Epithelial cell of prostate (primary cell): ENCODE data around the gene FNBP1.
A peak's percentile ranks its signal among the peaks of the same experiment; 100 is the strongest.
"Not testable (repeated sequence)": the region's sequence is repeated elsewhere in the genome, so short reads cannot be mapped to it uniquely, and the experiment has no call there.

Experiments
- DNase-seq: peaks from one replicate; pipeline ENCODE4 v3.0.0-alpha.2; 2011; ENCODE audit warnings: low read depth, low spot score
- H3K27ac ChIP-seq: fragments of 450-650 bp; 2 replicates; pipeline ENCODE4 v1.5.1; 2017; ENCODE audit warnings: mild to moderate bottlenecking

Gene FNBP1

DNA sequence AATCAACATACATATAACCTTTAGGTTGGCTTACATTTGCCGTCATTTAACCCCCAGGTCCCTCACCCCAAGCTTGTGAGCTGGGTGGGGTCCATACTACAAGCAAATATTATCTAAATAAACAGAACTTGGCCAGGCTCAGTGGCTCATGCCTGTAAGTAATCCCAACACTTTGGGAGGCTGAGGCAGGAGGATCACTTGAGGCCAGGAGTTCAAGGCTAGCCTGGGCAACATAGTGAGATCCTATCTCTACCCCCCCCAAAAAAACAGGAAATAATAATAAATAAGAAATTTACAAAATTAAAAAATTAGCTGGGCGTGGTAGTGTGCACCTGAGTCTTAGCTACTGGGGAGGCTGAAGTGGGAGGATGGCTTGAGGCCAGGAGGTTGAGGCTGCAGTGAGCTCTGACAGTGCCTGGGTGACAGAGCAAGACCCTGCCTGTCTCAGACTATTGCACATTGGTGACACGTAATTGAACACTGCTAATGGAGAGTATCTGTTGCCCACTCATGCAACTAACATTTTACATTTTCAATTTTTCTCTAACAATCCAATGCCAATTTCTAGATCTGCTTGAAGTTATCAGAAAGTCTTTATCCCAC is 18.9 kb downstream of the FNBP1 start:
- H3K27ac ChIP-seq = peak overlapping the region; percentile 68
- no peak for DNase-seq

DNA sequence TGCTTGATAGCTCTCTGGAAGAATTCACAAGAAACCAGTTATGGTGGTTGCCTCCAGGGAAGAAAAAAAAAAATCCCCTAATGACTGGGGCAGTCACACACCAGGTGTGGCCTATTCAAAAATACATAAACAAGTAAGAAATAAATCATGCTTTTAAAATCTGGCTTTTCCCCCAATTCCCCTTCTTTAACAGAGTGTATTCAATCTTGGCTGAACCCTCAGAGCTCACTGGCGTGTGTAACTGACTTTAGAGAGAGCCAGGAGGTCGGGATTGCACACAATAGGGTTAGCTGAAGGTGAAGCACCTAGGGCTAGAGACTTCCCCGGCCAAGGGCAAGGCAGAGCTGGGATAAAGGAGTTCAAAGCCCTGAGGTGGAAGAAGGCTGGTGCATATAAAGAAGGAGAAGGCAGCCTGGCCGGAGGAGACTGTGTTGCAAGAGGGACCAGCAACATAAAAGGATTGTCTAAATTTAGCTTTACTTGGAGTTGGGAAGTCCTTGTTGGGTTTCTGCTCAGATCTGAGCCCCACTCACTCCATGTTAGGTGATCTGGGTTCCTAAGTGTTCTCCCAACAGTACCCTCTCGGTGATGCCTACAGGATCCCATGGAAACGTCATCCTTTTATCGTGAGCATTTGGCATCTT is 19.7 kb downstream of the FNBP1 start:
- H3K27ac ChIP-seq = no peak overlapping the region

DNA sequence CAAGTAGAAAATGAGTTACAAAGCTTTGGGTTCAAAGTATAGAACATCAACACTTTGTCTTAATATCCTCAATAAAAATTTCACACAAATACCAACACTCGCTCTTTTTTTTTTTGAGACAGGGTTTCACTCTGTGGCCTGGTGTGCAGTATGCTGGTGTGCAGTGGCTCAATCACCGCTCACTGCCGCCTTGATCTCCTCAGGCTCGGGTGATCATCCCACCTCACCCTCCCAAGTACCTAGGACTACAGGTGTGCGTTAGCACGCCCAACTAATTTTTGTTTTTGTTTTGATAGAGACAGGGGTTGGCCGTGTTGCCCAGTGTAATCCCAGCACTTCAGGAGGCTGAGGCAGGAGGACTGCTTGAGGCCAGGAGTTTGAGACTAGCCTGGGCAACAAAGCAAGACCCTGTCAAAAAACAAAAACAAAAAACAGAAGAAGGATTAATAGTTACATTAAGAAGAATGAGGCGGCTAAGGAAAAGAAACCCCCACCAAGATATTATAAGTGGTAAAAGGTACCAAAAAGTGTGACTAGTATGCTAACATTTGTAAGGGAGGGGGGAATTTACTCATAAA is 20.3 kb downstream of the FNBP1 start:
- no peak for DNase-seq
- H3K27ac ChIP-seq = no peak overlapping the region

More for the DNA sequence above, 19.7 kb downstream of the FNBP1 start:
- no peak for DNase-seq

DNA sequence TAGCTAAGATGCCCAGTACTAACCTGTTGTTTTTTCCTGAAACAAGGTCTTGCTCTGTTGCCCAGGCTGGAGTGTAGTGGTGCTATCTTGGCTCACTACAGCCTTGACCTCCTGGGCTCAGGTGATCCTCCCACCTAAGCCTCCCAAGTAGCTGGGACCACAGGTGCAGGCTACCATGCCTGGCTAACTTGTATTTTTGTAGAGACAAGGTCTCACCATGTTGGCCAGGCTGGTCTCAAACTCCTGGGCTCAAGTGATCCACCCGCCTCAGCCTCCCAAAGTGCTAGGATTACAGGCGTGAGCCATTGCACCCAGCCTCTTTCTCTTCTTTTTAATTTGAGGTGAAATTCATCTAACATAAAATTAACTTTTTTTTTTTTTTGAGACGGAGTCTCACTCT is 21.1 kb downstream of the FNBP1 start:
- H3K27ac ChIP-seq, DNase-seq: not testable (repeated sequence)

GRCh38 chr9:130021123-130021522 is 21.9 kb downstream of the FNBP1 start:
- DNase-seq = no peak
- no peak overlapping the region for H3K27ac ChIP-seq

DNA sequence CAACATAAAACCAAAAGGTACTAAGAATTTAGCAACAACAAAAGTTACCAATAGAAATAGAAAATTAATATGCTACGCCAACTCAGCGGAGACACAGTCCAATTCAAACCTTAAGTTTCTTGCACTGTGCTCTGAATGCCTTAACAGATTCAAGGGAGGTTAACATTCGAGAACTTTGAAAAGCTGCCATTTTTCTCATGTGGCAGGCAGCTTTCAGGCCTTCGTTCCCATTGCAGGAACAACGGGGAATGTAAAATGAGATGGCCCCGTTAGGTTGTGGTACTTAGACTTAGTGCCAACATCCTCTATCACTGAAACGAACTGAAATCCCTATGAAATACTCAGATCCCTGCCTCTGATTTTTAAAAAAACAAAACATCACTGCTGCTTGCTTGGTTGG is 22.4 kb downstream of the FNBP1 start:
- H3K27ac ChIP-seq = no peak overlapping the region

DNA sequence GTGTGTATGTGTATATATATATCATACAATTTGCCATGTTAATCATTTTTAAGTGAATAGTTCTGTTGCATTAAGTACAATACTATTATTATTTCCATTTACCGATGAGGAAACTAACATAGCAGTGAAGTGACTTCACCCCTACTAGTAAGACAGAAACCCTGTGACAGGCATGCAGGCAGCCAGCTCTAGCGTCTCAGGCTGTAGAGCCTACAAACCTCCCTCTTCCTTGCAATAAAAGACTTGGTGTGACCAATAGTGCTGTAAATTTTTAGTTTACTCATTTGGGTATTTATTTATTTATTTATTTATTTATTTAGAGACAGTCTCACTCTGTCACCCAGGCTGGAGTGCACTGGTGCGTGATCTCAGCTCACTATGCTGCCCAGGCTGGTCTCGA is 24.7 kb downstream of the FNBP1 start:
- no peak for DNase-seq
- H3K27ac ChIP-seq = no peak overlapping the region

More for the DNA sequence above, 22.4 kb downstream of the FNBP1 start:
- no peak for DNase-seq

- not testable (repeated sequence) for H3K27ac ChIP-seq, DNase-seq
Observed at GRCh38 chr9:130017510-130017909, 25.5 kb downstream of the FNBP1 start.

DNA sequence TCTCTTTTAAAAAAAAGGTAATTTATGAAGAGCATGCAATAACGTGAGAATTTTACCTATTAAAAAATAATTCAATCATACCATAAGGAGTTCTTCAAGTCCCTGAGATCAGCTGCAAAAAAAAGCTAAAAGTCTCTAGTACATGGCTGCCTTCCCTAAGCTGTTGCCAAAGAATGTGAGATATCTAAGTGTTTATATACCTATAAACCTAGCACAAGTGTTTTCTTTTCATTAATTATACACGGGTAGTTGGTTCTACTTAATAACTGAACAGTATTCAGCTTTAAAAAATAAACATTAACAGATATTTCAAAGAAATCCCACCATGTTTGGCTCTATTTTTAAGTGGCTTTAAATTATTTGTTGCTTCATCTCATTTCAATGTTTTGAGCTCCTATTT is 25.9 kb downstream of the FNBP1 start:
- DNase-seq = no peak
- peak overlapping the region; percentile 17 for H3K27ac ChIP-seq

DNA sequence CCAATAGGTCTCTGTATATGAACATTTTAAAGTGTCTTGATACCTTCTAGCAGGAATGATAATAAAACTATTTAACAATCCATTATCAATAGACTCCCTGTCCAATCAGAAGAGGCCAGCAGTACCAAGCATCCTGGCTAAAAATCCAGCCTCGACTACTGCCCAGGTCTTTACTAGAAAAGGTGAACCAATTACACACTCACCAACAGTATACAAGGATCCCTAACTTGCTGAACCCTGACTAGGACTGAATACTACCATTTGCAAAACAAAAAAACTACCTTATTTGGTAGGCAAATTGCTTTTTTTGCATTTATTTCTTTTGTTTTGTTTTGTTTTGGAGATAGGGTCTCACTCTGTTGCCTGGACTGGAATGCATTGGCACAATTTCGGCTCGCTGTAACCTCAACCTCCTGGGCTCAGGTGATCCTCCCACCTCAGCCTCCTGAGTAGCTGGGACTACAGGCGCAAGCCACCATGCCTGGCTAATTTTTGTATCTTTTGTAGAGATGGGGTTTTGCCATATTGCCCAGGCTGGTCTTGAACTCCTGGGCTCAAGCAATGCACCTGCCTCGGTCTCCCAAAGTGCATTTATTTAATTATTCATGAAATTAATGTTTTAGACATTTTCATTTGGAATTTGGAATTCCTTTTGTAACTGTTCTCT is 27.5 kb downstream of the FNBP1 start:
- no peak for DNase-seq
- H3K27ac ChIP-seq = no peak overlapping the region

DNA sequence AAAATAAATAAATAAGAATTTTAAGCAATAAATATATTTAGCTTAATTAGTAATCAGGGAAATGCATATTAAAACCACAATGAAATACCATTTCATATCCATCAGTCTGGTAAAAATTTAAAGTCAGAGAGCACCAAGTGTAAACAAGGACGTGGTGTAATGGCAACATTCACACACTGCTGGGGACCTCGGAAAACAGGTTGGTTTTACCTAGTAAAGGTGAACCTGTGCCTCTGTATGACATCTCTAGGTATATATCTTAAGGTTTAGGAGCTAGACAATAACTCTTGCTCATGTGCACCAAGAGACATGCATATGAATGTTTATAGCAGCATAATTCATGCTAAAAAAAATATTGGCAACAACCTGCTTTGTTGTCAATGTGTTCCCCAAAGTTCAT is 29.7 kb downstream of the FNBP1 start:
- no peak overlapping the region for H3K27ac ChIP-seq
- DNase-seq = no peak

DNA sequence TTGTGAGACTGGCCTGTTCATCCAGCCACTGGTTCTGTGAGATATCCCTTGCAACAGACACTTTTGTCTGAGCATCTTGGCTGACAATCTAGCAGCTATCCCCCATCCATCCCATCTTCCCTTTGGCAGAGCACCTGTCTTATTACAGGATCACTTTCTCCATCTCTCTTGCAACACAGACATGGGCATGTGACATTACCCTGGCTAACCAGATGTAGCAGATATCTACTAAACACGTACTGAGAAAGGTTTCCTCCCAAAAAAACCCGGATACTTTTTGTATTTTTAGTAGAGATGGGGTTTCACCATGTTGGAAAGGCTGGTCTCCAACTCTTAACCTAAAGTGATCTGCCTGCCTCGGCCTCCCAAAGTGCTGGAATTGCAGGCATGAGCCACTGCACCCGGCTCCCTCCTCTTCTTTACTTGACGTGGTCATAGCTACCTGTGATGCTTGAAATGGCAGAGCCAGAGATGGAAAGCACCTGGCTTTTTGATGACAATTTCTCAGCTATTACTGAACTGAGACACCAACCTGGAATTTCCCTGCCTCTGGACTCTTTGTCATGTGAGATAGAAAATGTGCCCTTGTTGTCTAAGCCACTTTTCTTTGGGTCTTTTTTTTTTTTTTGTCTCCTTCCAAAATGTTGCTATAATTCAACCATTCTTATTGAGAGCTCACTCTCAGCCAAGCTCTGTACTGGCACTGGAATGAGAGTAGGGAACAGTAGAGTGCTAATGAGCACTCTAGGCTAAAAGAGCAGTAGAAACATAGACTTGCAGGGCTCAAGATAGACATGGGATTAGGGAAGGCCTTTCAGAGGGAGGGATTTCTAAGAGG is 32.6 kb downstream of the FNBP1 start:
- H3K27ac ChIP-seq = no peak overlapping the region
- no peak for DNase-seq

DNA sequence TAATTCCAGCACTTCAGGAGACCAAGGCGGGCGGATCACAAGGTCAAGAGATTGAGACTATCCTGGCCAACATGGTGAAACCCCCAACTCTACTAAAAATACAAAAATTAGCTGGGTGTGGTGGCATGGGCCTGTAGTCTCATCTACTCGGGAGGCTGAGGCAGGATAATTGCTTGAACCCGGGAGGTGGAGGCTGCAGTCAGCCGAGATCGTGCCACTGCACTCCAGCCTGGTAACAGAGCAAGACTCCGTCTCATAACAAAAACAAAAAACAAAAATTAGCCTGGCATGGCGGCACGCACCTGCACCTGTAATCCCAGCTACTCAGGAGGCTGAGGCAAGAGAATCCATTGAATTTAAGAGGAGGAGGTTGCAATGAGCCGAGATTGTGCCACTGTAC is 33.4 kb downstream of the FNBP1 start:
- DNase-seq, H3K27ac ChIP-seq: not testable (repeated sequence)

GRCh38 chr9:130008538-130008937 is 34.5 kb downstream of the FNBP1 start:
- no peak overlapping the region for H3K27ac ChIP-seq

DNA sequence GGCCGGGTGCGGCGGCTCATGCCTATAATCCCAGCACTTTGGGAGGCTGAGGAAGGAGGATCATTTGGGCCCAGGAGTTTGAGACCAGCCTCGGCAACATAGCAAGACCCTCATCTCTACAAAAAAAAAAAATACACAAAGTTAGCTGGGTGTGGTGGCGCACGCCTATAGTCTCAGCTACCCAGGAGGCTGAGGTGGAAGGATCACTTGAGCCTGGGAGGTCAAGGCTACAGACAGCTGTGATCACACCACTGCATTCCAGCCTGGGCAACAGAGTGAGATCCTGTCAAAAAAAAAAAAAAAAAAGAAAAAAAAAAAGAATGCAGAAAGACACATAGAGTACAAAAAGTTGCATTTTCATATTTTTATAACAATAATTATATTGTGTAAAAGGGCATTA is 36.0 kb downstream of the FNBP1 start:
- not testable (repeated sequence) for H3K27ac ChIP-seq, DNase-seq

More at GRCh38 chr9:130008538-130008937, 34.5 kb downstream of the FNBP1 start:
- no peak for DNase-seq

DNA sequence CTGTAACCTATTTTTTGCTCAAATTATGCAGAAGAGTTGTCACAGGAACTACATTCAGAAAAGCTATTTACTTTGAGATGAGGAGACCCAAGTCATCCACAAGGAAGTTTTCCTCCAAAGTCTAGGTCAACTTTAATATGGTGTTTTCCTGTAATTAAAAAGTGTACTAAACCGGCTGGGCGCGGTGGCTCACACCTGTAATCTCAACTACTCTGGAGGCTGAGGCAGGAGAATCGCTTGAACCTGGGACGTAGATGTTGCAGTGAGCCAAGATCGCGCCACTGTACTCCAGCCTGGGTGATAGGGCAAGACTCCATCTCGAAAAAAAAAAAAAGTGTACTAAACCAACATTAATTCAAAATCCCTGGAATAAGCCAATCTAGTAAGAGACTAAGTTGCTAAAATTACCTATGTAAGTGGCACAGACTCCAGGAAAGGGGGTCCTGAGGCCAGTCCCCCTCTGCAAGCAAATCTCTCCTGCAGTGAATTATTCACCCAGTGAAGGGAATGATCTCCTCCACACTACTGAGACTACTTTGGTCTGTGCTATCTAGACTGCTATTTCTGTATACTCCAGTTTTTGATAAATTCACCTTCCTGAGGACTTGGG is 38.9 kb downstream of the FNBP1 start:
- H3K27ac ChIP-seq = no peak overlapping the region
- DNase-seq = no peak

- H3K27ac ChIP-seq = no peak overlapping the region
Observed at GRCh38 chr9:130002320-130002719, 40.7 kb downstream of the FNBP1 start.

GRCh38 chr9:130001190-130001589 is 41.8 kb downstream of the FNBP1 start:
- DNase-seq = no peak
- no peak overlapping the region for H3K27ac ChIP-seq

More at GRCh38 chr9:130002320-130002719, 40.7 kb downstream of the FNBP1 start:
- no peak for DNase-seq

DNA sequence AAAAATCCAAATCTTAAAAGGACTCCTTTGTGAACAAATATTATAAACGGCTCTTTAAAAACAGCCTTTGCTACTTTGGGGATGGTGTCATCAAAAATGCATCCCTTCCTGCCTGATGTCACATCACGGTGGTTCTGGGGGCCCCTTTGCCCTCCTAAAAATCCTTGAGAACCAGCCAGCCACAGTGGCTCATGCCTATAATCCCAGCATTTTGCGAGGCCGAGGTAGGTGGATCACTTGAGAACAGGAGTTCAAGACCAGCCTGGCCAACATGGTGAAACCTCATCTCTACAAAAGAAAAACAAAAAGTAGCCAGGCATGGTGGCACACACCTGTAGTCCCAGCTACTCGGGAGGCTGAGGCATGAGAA is 43.9 kb downstream of the FNBP1 start:
- H3K27ac ChIP-seq = no peak overlapping the region
- no peak for DNase-seq
